HG02981 (cell line): Measurements from ENCODE around the gene CBX8.

ENCODE experiments used
- ATAC-seq: cut with Tn5 transposase; IDR thresholded peaks from one replicate; pipeline ENCODE4 v1.9.1; 2021; ENCODE audit warnings: mild to moderate bottlenecking, moderate library complexity; ENCODE audit not compliant: unreplicated experiment

The CBX8 gene

GRCh38 chr17:79821331-79822095 lies 24.6 kb upstream of the CBX8 start:
- no peak for ATAC-seq

- ATAC-seq, result no peak
Observed at GRCh38 chr17:79820959-79821330, 24.1 kb upstream of the CBX8 start.

- ATAC-seq, result no peak
Observed at GRCh38 chr17:79819534-79820276, 22.8 kb upstream of the CBX8 start.

- no peak for ATAC-seq
Observed at GRCh38 chr17:79819085-79819484, 22.2 kb upstream of the CBX8 start.

- ATAC-seq, result no peak
Observed at GRCh38 chr17:79818026-79818758, 21.3 kb upstream of the CBX8 start.

GRCh38 chr17:79815836-79816461 lies 19.1 kb upstream of the CBX8 start:
- ATAC-seq, result no peak

GRCh38 chr17:79814974-79815835 lies 18.3 kb upstream of the CBX8 start:
- ATAC-seq, result no peak

- ATAC-seq, result no peak
Observed at GRCh38 chr17:79814127-79814973, 17.5 kb upstream of the CBX8 start.

- ATAC-seq, result no peak
Observed at GRCh38 chr17:79813297-79814126, 16.6 kb upstream of the CBX8 start.

- no peak for ATAC-seq
Observed at GRCh38 chr17:79812353-79813258, 15.7 kb upstream of the CBX8 start.

GRCh38 chr17:79811868-79812352 lies 15.0 kb upstream of the CBX8 start:
- no peak for ATAC-seq

GRCh38 chr17:79811011-79811867 lies 14.4 kb upstream of the CBX8 start:
- ATAC-seq, result no peak

- peak; percentile 87 for ATAC-seq
Observed at GRCh38 chr17:79810130-79811010, 13.5 kb upstream of the CBX8 start.

GRCh38 chr17:79809530-79810129 lies 12.8 kb upstream of the CBX8 start:
- no peak for ATAC-seq
